G401.6 (cell line): ENCODE data around the gene CNOT4.
"Not testable (repeated sequence)": the region's sequence is repeated elsewhere in the genome, so short reads cannot be mapped to it uniquely, and the experiment has no call there.

Source experiments
- FAIRE-seq: peaks from 2 replicates; lab custom pipeline; 2012; peaks lifted over from hg19 to GRCh38; lab: Jason Lieb, UNC

The CNOT4 gene

DNA sequence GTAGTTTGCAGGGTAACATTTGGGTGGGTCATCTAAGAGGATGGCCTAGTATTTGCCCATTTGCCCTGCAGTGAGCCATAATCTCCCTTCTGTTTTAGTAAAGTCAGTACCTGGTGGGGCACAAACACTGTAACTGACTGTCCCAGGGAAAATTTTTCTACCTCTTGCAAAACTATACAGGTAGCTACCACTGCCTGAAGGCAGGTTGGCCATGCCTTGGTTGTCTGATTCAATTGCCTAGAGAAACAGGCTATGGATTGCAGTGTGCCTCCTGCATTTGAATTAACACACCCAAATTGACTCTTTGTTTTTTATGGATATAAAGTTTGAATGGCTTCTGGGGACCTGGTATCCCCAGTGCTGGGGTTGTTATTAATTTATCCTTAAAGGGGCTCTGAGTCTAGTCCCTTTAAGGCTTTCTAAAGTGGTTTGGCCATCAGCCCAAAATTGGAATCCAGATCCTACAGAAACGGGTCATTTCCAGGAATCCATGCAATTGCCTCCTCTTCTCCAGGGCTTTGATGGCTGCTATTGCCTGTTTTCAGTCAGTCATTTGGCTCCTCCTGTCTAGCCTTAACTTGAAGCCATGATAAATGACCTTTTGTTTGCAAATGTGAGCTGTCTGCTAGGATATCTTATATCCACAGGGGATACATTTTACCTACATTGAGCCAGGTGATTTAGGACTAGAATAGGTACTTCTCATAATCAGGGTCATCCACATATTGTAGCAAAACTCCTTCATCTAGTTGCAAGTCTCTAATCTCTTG is 187.1 kb downstream of the CNOT4 start:
- no peak for FAIRE-seq

DNA sequence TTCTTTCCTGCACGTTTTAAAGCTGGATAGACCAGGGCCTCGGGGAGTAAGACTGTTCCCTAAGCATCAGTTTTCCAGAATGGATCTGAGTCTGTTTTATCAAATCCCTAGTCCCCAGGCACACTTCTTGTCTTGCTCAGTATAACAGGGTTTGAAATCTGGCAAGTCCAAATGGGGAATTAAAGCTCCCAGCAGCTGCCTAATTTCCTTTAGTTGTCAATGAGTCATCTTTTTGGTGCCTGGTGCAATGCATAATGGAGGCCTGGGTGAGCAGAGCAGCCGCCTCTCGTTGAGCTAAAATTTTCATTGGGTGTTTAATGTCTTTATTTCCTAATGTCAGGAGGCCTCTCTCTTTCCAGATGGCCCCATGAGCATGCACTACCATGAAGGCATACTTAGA is 188.3 kb downstream of the CNOT4 start:
- no peak for FAIRE-seq

DNA sequence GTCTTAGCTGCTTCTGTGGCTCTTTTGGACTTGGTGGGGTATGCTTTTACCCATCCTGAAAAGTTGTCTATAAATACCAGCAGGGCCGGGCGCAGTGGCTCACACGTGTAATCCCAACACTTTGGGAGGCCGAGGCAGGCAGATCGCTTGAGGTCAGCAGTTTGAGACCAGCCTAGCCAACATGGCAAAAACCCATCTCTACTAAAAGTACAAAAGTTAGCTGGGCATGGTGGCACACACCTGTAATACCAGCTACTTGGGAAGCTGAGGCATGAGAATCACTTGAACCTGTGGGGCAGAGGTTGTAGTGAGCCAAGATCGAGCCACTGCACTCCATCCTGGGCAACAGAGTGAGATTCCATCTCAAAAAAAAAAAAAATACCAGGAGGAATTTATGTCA is 188.9 kb downstream of the CNOT4 start:
- FAIRE-seq = not testable (repeated sequence)

DNA sequence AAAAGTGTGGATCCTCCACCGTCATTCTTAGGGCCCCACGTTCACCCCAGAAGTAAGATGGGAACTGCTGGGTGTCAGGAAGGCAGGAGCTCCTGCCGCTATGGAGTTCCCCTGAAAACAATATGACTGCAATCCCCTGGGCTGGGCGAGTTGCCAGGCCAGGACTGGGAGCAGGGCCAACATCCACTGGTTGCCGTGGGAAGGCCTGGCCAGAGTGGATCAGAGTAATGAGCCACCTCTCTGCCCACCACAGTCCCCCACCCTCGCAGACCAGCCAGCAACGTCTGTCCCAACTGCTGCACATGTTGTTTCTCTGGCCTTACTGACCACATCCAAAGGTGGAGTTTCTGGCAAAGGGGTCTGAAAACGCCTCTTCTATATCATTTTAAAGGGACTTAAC is 189.6 kb downstream of the CNOT4 start:
- FAIRE-seq = no peak

DNA sequence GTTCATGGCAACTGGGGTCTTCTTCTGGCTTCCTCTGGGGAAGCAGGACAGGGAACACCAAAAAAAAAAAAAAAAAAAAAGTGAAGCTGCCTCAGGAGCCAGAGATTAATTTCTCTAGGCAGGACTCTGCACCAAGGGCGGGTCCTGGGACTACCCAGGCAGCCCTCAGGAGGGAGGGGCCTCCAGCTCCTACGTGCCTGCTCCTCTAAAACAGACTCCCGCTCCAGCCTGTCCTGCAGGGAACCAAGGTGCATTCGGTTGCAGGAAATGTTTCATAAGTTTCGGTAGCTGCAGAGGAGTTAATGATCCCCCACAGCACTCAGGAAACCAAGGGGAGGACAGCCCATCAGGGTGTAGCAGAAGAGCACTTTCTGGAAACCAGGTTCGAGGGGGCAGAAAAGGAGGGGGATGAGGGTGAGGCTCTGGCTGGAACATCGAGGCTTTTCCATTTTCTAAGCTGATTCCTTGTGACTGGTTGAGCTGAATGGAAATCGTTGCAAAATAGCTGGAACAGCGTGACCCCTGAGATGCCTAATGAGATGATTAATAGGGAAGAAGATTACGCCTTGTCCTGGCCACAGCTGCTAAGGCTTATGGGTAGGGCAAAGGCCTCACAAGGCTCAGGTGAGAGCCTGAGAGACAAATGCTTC is 192.1 kb downstream of the CNOT4 start:
- FAIRE-seq = no peak

DNA sequence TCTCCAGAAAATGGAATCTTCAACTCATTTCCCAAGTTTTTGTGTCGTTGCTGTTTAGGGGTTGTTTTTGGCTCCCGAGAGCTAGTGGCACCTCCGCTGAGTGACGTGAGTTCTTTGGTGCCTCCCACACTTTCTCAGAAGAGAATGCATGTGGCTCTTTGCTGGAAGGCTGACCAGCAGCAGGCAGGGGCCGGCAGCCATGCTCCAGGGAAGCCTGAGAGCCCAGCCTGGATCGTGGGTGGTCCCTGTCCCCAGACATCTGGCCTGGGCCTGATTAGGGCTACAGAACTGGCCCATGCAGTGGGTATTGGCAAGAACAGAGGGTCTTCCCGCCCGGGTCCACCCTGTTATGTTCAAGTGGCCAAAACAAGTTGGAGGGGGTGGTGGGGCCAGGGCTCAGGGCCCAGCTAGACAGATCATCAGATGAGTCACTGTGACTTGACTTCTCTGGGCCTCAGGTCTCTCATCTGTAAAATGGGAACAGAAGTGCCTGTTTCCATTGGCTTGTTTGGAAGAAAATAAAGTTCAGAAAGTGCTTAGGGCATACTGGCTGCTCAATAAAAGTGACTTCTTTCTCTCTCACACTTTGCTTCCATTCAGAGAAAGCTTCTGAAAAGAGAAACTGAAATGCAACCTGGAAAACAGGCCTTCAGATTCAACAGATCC is 193.1 kb downstream of the CNOT4 start:
- no peak for FAIRE-seq

DNA sequence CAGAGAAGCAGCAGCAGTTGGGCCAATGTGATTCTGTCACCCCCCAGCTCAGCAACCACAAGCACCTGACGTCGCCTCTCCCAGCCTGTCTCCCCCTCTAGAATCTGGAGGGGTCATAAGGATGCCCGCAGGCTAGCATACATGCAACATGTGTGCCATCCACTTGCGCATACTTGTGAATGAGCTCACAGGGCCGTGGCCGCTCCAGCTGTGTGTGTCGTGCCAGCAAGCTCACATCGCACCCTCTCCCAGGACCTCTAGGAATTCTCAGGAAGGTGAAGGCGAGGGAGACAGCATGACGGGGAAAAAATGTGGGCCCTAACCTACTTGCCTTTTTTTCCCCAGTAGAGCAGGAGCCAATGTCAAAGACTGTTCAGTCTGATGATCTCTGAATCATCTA is 195.9 kb downstream of the CNOT4 start:
- no peak for FAIRE-seq
